Stimulated activated CD4-positive, alpha-beta T cell treated with anti-CD3 and anti-CD28 coated beads, Interleukin-4, amount 100 ng/mL, for 1 hour (primary cell): ENCODE measurements around the gene MSANTD3.

Experiments used
- DNase-seq: peaks from one replicate; pipeline ENCODE4 v3.0.0-alpha.2; 2020

MSANTD3 gene

DNA sequence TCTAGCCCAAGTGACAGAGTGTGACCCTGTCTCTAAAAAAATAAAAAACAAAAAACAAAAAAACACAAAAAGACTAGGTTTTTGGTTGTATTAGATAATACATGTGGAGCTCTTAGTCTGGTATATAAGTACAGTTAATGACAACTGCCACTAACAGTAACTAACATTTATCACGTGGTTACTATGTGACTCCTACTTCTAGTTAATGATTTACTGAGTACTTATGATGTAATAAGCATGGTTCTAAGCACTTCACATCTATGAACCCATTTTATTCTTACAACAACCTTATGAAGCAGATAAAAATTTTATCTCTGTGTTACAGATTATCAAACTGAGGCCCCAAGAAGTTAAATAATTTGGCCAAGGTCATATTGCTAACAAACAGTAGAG lies 39.9 kb downstream of the MSANTD3 start:
- no peak for DNase-seq

DNA sequence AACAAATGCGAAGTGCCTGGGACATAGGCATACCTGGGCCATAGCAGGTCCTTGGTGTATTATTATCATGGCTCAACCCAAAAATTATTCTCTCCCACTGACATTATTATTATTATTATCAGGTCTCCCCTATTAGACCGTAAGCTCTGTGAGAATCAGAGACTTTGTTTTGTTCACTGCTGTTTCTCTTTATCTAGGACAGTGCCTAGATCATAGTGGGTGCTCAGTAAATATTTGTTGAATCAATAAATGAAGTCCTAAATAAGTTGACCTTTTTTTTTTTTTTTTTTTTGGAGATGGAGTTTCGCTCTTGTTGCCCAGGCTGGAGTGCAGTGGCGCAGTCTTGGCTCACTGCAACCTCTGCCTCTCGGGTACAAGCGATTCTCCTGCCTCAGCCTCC lies 41.1 kb downstream of the MSANTD3 start:
- no peak for DNase-seq

DNA sequence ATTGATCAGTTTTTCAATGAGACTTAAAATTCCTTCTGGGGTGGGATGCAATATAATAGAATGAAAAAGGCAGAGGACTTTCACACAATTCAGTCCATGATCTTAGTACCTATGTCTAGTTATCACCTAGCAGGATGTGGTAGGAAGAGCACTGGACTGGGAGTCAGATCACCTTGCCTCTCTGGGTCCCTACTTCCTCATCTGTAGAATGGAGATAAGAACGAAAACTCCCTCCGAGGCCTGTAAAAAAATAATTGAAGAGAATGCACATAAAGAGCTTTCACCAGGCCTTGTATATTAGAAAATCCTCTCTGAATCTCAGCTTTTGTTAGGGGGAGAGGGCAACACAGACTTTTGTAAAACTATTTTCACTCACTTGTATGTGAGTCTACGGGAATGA lies 45.3 kb downstream of the MSANTD3 start:
- DNase-seq, result no peak

DNA sequence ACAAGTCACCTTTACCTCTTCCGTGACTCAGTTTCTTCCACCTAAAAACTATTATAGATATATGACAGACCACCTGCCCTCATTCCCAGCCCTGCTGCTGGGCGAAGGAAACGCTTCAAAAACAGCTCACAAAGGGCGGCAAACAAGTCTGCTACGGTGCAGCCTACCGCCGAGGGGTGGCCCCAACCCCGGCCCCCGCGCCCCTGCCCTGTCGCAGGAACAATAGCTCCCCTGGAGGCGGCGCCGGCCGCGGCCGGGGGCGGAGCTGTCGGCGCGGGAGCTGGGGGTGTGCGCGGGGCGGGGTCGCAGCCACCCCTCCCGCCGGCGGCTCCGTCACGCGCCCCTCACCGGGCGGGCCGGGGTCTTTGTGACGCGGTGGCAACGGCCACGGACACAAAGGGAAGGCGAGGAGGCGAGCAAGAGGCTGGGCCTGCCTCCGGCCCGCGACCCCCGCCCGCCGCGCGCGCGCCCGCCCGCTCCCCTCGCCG lies 45.9 kb downstream of the MSANTD3 start, which contains the start of gene TMEFF1:
TSS of gene TMEFF1 (plus strand) at position 362 of the 488 bp plus-strand sequence. CDS start 396 bp downstream, outside the sequence.
- DNase-seq, result peak; percentile 59

DNA sequence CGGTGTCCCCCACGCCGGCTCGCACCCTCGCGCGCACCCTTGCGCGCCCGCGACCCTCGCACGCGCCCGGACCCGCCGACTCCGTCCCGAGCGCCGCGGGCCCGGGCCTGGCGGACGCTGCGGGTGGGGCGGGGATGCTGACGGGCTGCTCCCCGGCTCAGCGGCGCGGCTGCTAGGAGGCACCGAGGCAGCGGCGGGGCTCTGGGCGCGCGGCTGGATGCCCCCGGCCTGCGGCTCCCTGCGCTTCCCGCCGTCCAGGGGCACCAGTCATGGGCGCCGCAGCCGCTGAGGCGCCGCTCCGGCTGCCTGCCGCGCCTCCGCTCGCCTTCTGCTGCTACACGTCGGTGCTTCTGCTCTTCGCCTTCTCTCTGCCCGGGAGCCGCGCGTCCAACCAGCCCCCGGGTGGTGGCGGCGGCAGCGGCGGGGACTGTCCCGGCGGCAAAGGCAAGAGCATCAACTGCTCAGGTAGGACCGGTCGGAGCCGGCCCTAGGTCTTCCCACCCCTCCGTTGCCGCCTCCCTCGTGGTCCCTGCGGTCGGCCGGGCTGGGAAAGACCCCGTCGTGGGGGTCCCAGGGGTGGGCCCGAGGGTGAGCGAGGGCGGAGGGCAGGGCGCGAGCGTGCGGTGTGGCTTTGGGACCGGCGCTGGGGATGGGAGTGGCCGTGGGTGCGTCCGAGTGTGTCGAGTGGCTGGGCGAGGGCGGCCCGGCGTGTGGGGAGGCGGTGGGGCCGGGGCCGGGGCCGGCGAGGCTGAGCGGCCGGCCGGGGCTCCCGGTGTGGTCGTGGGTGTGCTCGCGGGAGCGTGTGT lies 46.5 kb downstream of the MSANTD3 start:
- peak; percentile 29 for DNase-seq

DNA sequence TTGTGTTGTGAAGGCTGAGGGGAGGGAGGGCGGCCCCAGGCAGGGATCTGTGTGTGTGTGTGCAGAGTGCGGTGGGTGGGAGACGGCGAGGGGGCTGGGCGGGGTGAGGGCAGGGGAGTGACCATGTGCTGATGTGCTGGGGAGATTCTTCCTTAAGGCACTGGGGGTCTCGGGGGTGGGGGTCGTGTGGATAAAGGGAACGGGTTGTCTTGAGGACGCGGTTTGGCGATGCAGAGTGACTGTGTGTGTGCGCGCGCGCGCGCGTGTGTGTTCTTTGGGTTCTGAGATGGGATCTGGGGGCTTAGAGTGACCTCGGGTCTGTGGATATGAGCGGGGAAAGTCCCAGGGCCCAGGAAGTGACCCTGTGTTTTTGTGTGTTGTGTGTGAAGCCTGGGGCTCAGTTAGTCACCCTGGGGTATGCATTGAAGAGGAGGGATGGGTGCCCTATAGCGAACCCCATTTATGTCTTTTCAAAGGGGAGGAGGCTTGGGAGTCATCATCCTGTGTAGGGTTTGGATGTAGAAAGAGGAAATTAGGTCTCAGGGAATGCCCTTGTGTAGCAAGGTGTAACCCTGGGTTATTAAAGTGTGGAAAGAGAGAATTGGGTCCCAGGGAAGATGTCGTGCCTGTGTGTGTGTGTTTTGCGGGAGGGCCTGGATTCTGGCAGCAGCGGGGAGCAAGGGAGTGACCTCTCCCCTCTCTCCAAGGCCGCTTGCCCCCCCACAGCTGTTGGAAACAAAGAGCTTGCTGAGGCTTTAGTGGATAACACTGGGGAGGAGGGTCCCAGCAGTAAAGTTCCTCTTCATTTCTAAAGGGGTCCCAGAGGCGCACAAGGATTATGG lies 47.4 kb downstream of the MSANTD3 start:
- no peak for DNase-seq

DNA sequence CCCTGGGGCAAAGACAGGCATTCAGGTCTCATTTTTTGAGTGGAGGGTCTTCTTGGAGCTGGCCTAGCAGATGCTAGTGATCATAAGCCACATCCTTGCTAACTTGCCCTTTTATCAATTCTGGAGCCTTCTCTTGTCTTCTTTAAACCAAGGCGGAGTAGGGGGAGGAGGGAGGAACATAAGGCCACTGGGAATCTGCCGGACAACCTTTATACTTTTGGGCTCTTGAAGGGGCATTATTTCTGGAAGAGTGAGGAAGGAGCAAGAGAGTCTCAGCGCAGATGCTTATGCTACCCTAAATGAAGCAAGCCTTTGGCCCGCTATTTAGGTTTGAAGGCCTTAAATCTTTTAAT lies 48.0 kb downstream of the MSANTD3 start:
- DNase-seq, result no peak

DNA sequence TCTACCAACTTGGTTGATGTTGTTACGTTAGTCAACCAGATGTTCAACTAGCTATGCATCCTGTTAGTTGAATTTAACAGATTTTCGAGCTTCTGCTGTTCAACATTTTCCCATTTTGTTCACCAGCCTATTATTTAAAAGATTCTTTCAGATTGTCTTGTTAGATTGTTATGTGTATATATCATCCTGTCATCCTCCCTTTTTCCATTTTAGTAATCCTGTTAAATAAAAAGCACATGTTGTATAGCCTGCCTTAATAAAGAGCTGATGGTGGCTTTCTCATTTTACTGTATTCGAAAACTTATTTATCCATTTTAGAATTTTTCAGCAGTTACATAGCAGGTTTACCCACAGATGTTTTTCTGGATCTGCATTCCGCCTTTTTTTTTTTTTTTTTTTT lies 50.3 kb downstream of the MSANTD3 start:
- DNase-seq, result no peak

DNA sequence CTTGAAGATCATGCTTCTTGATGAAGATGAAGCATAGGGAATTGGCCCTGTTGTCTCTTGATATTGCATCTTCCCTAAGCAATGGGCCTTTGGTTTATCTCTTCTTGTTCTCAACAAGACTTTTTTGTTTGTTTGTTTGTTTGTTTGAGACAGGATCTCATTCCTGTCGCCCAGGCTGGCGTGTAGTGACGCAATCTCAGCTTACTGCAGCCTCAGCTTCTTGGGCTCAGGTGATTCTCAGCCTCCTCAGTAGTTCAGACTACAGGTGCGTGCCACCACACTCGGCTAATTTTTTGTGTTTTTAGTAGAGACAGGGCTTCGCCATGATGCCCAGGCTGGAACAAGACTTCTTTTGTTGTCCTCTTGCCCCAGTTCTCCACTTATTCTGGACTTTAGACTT lies 51.2 kb downstream of the MSANTD3 start:
- no peak for DNase-seq

DNA sequence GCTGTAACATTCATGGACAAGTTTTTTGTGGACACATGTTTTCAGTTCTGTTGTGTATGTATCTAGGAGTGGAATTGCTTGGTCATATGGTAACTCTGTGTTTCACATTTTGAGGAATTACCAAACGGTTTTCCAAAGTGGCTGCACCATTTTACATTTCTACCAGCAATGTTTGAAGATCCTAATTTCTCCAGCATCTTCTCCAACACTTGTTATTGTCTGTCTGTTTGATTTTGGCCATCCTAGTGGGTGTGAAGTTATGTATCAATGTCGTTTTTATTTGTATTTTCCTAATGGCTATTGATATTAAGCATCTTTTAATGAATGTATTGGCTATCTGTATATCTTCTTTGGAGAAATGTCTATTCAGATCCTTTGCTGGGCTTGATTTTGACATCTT lies 52.9 kb downstream of the MSANTD3 start:
- DNase-seq, result no peak

DNA sequence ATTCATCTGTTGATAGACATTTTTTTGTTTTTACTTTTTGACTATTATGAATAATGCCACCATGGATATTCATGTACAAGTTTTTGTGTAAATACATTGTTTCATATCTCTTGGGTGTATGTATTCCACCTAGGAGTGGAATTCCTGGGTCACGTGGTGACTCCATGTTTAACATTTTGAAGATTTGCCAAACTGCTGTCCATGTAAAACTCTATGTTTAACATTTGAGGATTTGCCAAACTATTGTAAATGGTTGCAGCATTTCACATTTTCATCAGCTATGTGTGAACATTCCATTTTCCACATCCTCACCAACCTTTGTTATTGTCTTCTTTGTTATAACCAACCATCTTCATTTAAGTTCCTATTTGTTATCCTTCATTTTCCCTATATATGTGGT lies 58.3 kb downstream of the MSANTD3 start:
- DNase-seq, result no peak

DNA sequence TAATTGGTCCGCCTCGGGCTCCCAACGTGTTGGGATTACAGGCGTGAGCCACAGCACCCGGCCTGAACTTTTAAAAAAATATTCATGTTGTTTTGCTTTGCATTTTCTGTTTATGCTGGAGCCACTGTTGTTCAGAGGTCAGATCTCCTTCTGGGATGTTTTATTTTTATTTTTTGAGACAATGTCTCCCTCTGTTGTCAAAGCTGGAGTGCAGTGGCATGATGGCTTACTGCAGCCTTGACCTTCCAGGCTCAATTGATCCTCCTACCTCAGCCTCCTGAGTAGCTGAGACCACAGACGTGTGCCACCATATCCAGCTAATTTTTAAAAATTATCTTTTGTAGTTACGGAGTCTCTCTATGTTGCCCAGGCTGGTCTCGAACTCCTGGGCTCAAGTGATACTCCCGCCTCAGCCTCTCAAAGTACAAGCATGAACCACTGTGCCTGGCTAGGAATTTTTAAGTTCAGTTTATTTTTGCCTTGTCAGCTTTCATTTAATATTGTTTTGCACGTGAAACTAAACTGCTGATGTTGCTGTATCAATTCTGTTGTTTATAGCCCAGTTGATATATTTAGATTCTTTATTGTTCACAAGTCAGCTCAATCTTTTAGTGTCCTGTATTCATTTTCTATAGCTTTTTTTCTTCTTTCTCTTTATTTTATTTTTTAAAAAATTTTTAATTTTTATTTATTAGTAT lies 59.7 kb downstream of the MSANTD3 start:
- no peak for DNase-seq

DNA sequence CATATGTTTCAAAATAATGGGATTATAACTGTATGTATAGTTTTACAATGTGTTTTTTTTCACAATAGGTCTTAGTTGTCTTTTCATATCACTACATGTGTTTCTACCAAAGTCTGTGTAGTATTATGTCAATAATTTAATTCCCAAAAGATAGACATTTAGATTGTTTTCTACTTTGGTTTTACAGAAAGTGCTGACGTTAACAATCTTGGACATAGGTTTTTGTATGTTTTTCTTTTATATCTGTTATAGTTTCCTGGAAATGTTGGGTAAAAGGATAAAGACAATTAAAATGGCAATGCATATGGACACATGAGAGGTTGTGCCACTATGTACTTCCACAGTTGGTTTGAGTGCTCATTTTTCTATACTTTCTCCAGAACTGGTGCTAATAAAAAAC lies 61.2 kb downstream of the MSANTD3 start:
- no peak for DNase-seq

DNA sequence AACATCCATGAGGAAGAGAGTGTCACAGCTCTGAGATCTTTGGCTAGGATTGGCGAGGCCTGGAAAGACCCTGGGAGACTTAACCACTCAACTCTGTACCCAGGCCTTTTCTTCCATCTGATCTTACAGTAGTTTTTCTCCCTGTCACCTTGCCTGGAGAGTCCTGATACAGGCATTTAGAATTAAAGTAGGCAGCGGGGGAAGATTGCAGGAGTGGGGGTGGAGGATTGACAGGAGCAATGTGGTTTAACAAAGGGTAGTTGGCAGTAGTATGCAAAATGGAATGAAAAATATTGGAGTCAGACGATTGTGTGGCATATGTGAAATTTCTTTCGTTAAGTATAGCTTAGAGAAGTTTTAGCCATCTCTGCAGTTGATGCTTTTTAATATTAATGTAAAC lies 62.9 kb downstream of the MSANTD3 start:
- DNase-seq, result no peak

DNA sequence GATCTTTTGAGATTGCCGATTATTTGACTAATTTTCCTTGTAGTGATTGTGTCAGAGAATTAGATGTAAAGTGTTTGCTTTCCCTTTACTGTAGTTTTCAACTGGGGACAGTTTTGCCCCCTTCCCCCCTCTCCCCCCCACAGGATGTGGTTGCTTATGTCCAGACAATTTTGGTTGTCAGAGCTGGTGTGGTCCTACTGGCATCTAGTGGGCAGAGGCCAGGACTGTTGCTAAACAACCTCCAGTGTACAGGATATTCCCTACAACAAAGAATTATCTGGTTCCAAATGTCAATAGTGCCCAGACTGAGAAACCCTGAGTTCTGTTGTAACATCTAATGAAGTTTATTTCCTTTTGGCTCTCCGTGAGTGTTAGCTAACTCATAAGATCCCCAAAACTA lies 66.0 kb downstream of the MSANTD3 start:
- no peak for DNase-seq

DNA sequence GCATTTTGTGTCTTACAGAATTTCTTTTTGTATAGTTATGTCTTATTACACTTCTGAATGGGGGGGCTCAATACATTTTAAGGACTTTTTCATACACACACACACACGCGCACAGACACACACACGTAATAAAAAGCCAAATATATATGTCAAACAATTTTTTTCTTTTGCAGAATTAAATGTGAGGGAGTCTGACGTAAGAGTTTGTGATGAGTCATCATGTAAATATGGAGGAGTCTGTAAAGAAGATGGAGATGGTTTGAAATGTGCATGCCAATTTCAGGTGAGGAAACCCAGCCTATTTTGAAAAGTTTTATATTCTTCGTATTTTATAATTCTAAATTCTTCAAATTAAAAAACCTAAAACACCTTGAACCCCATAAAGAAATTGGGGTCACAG lies 71.6 kb downstream of the MSANTD3 start:
- DNase-seq, result no peak

DNA sequence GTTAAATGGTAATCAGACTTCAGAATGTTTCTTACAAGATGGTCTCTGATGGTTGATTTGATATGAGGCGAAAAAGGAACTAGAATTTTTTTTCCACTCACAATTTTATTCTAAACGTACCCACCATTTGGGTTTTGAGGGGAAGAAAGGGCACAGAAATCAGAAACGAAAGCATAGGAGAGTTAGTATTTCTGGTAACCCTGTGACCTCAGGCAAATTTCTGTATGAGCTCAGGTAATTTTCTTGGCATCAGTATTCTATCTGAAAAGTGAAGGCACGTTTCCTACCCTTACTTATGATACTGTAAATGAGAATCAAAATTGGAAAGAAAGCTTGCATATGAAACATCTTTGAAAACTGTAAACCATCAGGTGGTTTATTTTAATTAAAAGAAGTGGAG lies 72.5 kb downstream of the MSANTD3 start:
- DNase-seq, result no peak

DNA sequence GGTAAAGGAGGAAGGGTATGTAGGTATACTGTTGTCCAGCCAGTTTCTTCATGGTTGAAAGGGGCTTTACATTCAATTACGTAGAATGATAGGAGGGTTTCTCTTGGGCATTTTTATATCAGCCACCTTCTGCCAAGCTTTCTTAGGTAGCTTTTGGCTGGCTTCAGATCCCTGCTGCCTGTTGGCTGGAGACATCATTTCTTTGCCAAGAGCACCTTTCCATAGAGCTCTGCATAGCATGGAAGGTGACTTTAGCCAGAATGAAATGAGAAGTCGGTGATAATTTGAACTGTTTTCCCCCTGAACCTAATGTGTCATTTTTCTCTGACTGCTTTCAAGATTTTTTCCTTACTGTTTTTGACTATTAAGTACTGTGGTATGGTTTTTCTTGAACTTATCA lies 72.9 kb downstream of the MSANTD3 start:
- DNase-seq, result no peak
